Neural progenitor cell (in vitro differentiated cells): ENCODE results near the gene RNU2-1. TPM values are rescaled to one million over a fixed set of nuclear protein-coding genes. Genes with fewer than 3 reads are reported as not detected.
"Not testable (repeated sequence)": the region's sequence is repeated elsewhere in the genome, so short reads cannot be mapped to it uniquely, and the experiment has no call there.

Source experiments
- DNase-seq: peaks from one replicate; pipeline ENCODE4 v3.0.0-alpha.2; 2016; ENCODE audit warnings: low spot score
- H2AFZ ChIP-seq: fragments of 200-600 bp; sonication (generic); replicated peaks from 2 replicates; pipeline ENCODE4 v1.6.1; 2016; ENCODE audit warnings: antibody characterized with exemption
- H3F3A ChIP-seq: fragments of 200-600 bp; sonication (generic); 2 replicates; pipeline ENCODE4 v1.6.1; 2016; ENCODE audit warnings: antibody characterized with exemption, low read depth
- H3K27ac ChIP-seq: fragments of 200-600 bp; sonication (generic); 2 replicates; pipeline ENCODE4 v1.5.1; 2016; ENCODE audit warnings: mild to moderate bottlenecking
- H3K27me3 ChIP-seq: fragments of 200-600 bp; sonication (generic); 2 replicates; pipeline ENCODE4 v1.6.1; 2016; ENCODE audit warnings: mild to moderate bottlenecking, moderate library complexity
- H3K36me3 ChIP-seq: fragments of 200-600 bp; sonication (generic); 2 replicates; pipeline ENCODE4 v1.5.1; 2016
- H3K4me1 ChIP-seq: fragments of 200-600 bp; sonication (generic); 2 replicates; pipeline ENCODE4 v1.6.1; 2016; ENCODE audit warnings: mixed run types
- H3K4me2 ChIP-seq: fragments of 200-600 bp; sonication (generic); 2 replicates; pipeline ENCODE4 v1.6.1; 2016
- H3K4me3 ChIP-seq: fragments of 200-600 bp; sonication (generic); 2 replicates; pipeline ENCODE4 v1.5.1; 2016
- H3K79me2 ChIP-seq: fragments of 200-600 bp; sonication (generic); 2 replicates; pipeline ENCODE4 v1.6.1; 2016; ENCODE audit warnings: low read depth
- H3K9ac ChIP-seq: fragments of 200-600 bp; sonication (generic); 2 replicates; pipeline ENCODE4 v1.6.1; 2016
- H3K9me3 ChIP-seq: fragments of 200-600 bp; sonication (generic); 2 replicates; pipeline ENCODE4 v1.5.1; 2016; ENCODE audit warnings: low read depth
- H4K20me1 ChIP-seq: fragments of 200-600 bp; sonication (generic); 2 replicates; pipeline ENCODE4 v1.6.1; 2016; ENCODE audit warnings: low read depth
- H3K27ac Mint-ChIP-seq: 3 replicates; pipeline ENCODE4 v1.8.0; 2021; ENCODE audit warnings: mixed read lengths
- H3K27me3 Mint-ChIP-seq: 2 replicates; pipeline ENCODE4 v1.8.0; 2022; ENCODE audit warnings: low read depth, mild to moderate bottlenecking, inconsistent platforms, moderate library complexity, mixed read lengths; ENCODE audit not compliant: insufficient read depth
- H3K36me3 Mint-ChIP-seq: 3 replicates; pipeline ENCODE4 v1.8.0; 2021; ENCODE audit warnings: mixed read lengths
- H3K4me1 Mint-ChIP-seq: 3 replicates; pipeline ENCODE4 v1.8.0; 2021; ENCODE audit warnings: mixed read lengths
- H3K4me3 Mint-ChIP-seq: 3 replicates; pipeline ENCODE4 v1.8.0; 2021; ENCODE audit warnings: mild to moderate bottlenecking, moderate library complexity, mixed read lengths
- H3K9me3 Mint-ChIP-seq: 3 replicates; pipeline ENCODE4 v1.8.0; 2020; ENCODE audit warnings: mixed read lengths
- total RNA-seq: library from RNA; depleted of rRNA; stranded (reverse); fragments of >200 nt; gene quantifications from 2 replicates; pipeline ENCODE4 v1.2.3, GENCODE V29; 2015; ENCODE audit warnings: low replicate concordance

The RNU2-1 gene
- not detected in 2 replicates for total RNA-seq

DNA sequence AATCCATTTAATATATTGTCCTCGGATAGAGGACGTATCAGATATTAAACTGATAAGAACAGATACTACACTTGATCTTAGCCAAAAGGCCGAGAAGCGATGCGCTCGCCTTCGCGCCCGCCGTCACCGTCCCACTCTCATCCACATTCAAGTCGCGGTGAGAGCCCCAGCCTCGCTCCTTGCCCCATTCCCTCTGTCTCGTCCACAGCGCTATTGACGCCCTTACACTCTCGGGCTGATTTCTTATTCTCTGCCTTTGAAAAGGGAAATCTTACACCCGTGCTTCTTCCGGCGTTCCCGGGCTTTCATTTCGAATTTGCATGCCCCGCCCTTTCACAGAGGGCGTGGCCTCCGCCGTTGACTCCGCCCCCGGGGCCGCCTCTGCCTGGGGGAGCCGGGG, at the start of gene RNU2-1:
RNU2-1 (minus strand) TSS at position 101 of the 400 bp plus-strand sequence.
- H3K9me3 Mint-ChIP-seq, H3K9ac ChIP-seq, H3K27me3 Mint-ChIP-seq, H3K27ac Mint-ChIP-seq, H3K36me3 Mint-ChIP-seq, H3K4me1 ChIP-seq, H3K9me3 ChIP-seq, H3K27ac ChIP-seq, H2AFZ ChIP-seq, H3K4me3 ChIP-seq, H4K20me1 ChIP-seq, H3F3A ChIP-seq, H3K36me3 ChIP-seq, H3K4me3 Mint-ChIP-seq, H3K4me2 ChIP-seq, H3K27me3 ChIP-seq, H3K79me2 ChIP-seq, H3K4me1 Mint-ChIP-seq, DNase-seq: not testable (repeated sequence)

DNA sequence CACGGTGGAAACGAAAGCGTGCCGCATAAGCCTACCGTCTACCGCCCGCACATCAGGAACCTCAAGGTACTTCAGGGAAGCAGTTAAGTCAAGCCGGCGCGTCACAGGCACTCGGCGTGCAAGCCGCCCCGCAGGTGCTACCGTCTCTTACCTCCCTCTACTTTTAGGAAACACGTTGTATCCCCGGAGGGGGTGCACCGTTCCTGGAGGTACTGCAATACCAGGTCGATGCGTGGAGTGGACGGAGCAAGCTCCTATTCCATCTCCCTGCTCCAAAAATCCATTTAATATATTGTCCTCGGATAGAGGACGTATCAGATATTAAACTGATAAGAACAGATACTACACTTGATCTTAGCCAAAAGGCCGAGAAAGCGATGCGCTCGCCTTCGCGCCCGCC, 39.1 kb upstream of the RNU2-1 start:
- not testable (repeated sequence) for H3K36me3 ChIP-seq, H3K27me3 ChIP-seq, H3K36me3 Mint-ChIP-seq, H3K4me1 ChIP-seq, H3K4me1 Mint-ChIP-seq, H3F3A ChIP-seq, H3K27ac ChIP-seq, H3K9me3 ChIP-seq, H3K9ac ChIP-seq, H4K20me1 ChIP-seq, DNase-seq, H2AFZ ChIP-seq, H3K9me3 Mint-ChIP-seq, H3K4me3 ChIP-seq, H3K27me3 Mint-ChIP-seq, H3K27ac Mint-ChIP-seq, H3K79me2 ChIP-seq, H3K4me2 ChIP-seq, H3K4me3 Mint-ChIP-seq

DNA sequence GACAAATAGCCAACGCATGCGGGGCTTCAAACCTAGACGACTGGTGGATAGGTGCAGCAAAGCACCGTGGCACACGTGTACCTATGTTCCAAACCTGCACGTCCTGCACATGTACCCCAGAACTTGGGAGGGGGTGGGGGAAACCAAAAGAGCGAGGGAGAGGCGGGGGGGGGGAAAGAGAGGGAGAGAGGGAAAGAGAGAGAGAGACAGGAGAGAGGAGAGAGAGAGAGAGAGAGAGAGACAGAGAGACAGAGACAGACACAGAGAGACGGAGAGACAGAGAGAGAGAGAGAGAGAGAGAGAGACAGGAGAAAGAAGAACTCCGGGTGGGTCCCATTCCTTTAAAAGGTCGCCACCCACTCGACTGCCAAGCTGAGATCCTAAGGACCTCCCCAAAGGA, 38.7 kb upstream of the RNU2-1 start:
- H3K27me3 ChIP-seq, H3F3A ChIP-seq, H3K79me2 ChIP-seq, H4K20me1 ChIP-seq, H3K4me1 Mint-ChIP-seq, DNase-seq, H3K36me3 Mint-ChIP-seq, H3K9ac ChIP-seq, H3K4me2 ChIP-seq, H3K4me3 ChIP-seq, H3K27ac ChIP-seq, H3K36me3 ChIP-seq, H2AFZ ChIP-seq, H3K4me1 ChIP-seq, H3K4me3 Mint-ChIP-seq, H3K27ac Mint-ChIP-seq, H3K9me3 Mint-ChIP-seq, H3K9me3 ChIP-seq, H3K27me3 Mint-ChIP-seq: not testable (repeated sequence)

DNA sequence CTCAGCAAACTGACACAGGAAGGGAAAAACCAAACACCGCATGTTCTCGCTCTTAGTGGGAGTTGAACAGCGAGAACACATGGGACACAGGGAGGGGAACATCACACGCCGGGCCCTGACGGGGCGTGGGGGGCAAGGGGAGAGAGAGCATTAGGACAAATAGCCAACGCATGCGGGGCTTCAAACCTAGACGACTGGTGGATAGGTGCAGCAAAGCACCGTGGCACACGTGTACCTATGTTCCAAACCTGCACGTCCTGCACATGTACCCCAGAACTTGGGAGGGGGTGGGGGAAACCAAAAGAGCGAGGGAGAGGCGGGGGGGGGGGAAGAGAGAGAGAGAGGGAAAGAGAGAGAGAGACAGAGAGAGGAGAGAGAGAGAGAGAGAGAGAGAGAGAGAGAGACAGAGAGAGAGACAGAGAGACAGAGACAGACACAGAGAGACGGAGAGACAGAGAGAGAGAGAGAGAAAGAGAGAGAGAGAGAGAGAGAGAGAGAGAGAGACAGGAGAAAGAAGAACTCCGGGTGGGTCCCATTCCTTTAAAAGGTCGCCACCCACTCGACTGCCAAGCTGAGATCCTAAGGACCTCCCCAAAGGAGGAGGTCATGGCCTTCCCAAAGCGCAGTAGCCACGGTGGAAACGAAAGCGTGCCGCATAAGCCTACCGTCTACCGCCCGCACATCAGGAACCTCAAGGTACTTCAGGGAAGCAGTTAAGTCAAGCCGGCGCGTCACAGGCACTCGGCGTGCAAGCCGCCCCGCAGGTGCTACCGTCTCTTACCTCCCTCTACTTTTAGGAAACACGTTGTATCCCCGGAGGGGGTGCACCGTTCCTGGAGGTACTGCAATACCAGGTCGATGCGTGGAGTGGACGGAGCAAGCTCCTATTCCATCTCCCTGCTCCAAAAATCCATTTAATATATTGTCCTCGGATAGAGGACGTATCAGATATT, 37.1 kb upstream of the RNU2-1 start:
- not testable (repeated sequence) for H4K20me1 ChIP-seq, H3K27me3 Mint-ChIP-seq, H3K4me3 ChIP-seq, DNase-seq, H3K27ac Mint-ChIP-seq, H3K79me2 ChIP-seq, H3K4me1 ChIP-seq, H3K36me3 Mint-ChIP-seq, H3K4me3 Mint-ChIP-seq, H2AFZ ChIP-seq, H3K4me1 Mint-ChIP-seq, H3K27ac ChIP-seq, H3K4me2 ChIP-seq, H3K9me3 Mint-ChIP-seq, H3K27me3 ChIP-seq, H3K9me3 ChIP-seq, H3F3A ChIP-seq, H3K9ac ChIP-seq, H3K36me3 ChIP-seq

DNA sequence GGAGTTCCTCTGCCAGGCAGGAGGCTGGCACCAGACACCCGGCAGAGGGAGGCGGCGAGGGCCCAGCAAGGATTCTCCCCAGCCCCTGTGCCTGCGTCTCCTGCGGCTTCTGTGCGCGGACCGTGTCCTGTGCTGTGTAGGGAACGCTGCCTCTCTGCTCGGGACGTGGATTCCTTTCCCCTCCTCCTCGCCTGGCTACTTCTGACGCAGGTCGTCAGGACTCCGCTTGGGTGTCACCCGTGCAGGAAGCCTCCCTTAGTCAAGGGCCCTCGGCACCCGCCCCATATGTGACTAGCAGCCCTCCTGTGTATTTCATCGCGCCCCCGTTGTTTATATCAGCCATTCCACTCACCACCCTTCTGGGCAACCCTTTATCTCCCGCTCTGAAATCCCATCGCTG, 12.7 kb upstream of the RNU2-1 start:
- not testable (repeated sequence) for H3K9me3 ChIP-seq, H3K27me3 ChIP-seq, H3K4me3 ChIP-seq, H3K36me3 Mint-ChIP-seq, H3F3A ChIP-seq, H3K27ac Mint-ChIP-seq, H3K79me2 ChIP-seq, H3K27me3 Mint-ChIP-seq, H2AFZ ChIP-seq, H3K9me3 Mint-ChIP-seq, DNase-seq, H3K4me3 Mint-ChIP-seq, H3K4me1 Mint-ChIP-seq, H3K27ac ChIP-seq, H4K20me1 ChIP-seq, H3K4me1 ChIP-seq, H3K4me2 ChIP-seq, H3K36me3 ChIP-seq, H3K9ac ChIP-seq

DNA sequence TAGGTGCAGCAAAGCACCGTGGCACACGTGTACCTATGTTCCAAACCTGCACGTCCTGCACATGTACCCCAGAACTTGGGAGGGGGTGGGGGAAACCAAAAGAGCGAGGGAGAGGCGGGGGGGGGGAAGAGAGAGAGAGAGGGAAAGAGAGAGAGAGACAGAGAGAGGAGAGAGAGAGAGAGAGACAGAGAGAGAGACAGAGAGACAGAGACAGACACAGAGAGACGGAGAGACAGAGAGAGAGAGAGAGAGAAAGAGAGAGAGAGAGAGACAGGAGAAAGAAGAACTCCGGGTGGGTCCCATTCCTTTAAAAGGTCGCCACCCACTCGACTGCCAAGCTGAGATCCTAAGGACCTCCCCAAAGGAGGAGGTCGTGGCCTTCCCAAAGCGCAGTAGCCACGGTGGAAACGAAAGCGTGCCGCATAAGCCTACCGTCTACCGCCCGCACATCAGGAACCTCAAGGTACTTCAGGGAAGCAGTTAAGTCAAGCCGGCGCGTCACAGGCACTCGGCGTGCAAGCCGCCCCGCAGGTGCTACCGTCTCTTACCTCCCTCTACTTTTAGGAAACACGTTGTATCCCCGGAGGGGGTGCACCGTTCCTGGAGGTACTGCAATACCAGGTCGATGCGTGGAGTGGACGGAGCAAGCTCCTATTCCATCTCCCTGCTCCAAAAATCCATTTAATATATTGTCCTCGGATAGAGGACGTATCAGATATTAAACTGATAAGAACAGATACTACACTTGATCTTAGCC, 7.0 kb upstream of the RNU2-1 start:
- DNase-seq, H3K4me1 ChIP-seq, H3K4me1 Mint-ChIP-seq, H2AFZ ChIP-seq, H3K4me3 Mint-ChIP-seq, H3K4me2 ChIP-seq, H3K27me3 ChIP-seq, H3F3A ChIP-seq, H4K20me1 ChIP-seq, H3K27ac Mint-ChIP-seq, H3K79me2 ChIP-seq, H3K4me3 ChIP-seq, H3K9me3 ChIP-seq, H3K36me3 Mint-ChIP-seq, H3K36me3 ChIP-seq, H3K9me3 Mint-ChIP-seq, H3K27me3 Mint-ChIP-seq, H3K9ac ChIP-seq, H3K27ac ChIP-seq: not testable (repeated sequence)

DNA sequence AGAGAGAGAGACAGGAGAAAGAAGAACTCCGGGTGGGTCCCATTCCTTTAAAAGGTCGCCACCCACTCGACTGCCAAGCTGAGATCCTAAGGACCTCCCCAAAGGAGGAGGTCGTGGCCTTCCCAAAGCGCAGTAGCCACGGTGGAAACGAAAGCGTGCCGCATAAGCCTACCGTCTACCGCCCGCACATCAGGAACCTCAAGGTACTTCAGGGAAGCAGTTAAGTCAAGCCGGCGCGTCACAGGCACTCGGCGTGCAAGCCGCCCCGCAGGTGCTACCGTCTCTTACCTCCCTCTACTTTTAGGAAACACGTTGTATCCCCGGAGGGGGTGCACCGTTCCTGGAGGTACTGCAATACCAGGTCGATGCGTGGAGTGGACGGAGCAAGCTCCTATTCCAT, 5.8 kb upstream of the RNU2-1 start:
- H3K4me2 ChIP-seq, H3K9me3 ChIP-seq, H3K9me3 Mint-ChIP-seq, H4K20me1 ChIP-seq, H3K27ac Mint-ChIP-seq, H3K36me3 Mint-ChIP-seq, H2AFZ ChIP-seq, H3F3A ChIP-seq, H3K27ac ChIP-seq, H3K9ac ChIP-seq, H3K4me1 Mint-ChIP-seq, H3K79me2 ChIP-seq, DNase-seq, H3K27me3 ChIP-seq, H3K36me3 ChIP-seq, H3K4me3 Mint-ChIP-seq, H3K4me3 ChIP-seq, H3K27me3 Mint-ChIP-seq, H3K4me1 ChIP-seq: not testable (repeated sequence)

DNA sequence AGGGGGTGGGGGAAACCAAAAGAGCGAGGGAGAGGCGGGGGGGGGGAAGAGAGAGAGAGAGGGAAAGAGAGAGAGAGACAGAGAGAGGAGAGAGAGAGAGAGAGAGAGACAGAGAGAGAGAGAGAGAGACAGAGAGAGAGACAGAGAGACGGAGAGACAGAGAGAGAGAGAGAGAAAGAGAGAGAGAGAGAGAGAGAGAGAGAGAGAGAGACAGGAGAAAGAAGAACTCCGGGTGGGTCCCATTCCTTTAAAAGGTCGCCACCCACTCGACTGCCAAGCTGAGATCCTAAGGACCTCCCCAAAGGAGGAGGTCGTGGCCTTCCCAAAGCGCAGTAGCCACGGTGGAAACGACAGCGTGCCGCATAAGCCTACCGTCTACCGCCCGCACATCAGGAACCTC, 514 bp downstream of the RNU2-1 start:
- H3K4me1 Mint-ChIP-seq, H3K27ac Mint-ChIP-seq, H3K4me2 ChIP-seq, H3K79me2 ChIP-seq, H3K9me3 ChIP-seq, H3K27ac ChIP-seq, H3F3A ChIP-seq, H3K36me3 ChIP-seq, H3K9me3 Mint-ChIP-seq, H3K27me3 Mint-ChIP-seq, H3K4me3 ChIP-seq, H4K20me1 ChIP-seq, H3K36me3 Mint-ChIP-seq, H3K9ac ChIP-seq, H3K4me1 ChIP-seq, H3K27me3 ChIP-seq, H3K4me3 Mint-ChIP-seq, DNase-seq, H2AFZ ChIP-seq: not testable (repeated sequence)
